Ishikawa (cell line): ENCODE results near the gene CUEDC2.

Experiments
- CEBPB ChIP-seq: IDR thresholded peaks from 2 replicates; pipeline ENCODE4 v1.6.1; 2012
- CREB1 ChIP-seq: IDR thresholded peaks from 2 replicates; pipeline ENCODE4 v1.6.1; 2012; ENCODE audit warnings: low read depth
- EP300 ChIP-seq: IDR thresholded peaks from 2 replicates; pipeline ENCODE4 v1.6.1; 2012; ENCODE audit warnings: borderline replicate concordance
- FOXM1 ChIP-seq: IDR thresholded peaks from 2 replicates; pipeline ENCODE4 v1.6.1; 2012; ENCODE audit warnings: low read depth, borderline replicate concordance
- NFIC ChIP-seq: IDR thresholded peaks from 2 replicates; pipeline ENCODE4 v1.6.1; 2012
- RAD21 ChIP-seq: IDR thresholded peaks from 2 replicates; pipeline ENCODE4 v1.6.1; 2012; ENCODE audit warnings: low read depth
- TAF1 ChIP-seq: IDR thresholded peaks from 2 replicates; pipeline ENCODE4 v1.6.1; 2012; ENCODE audit warnings: low read depth, mild to moderate bottlenecking
- TCF12 ChIP-seq: IDR thresholded peaks from 2 replicates; pipeline ENCODE4 v1.6.1; 2012; ENCODE audit warnings: low read depth
- TEAD4 ChIP-seq: IDR thresholded peaks from 2 replicates; pipeline ENCODE4 v1.6.1; 2012
- YY1 ChIP-seq: IDR thresholded peaks from 2 replicates; pipeline ENCODE4 v1.6.1; 2012; ENCODE audit warnings: low read depth
- ZBTB7A ChIP-seq: IDR thresholded peaks from 2 replicates; pipeline ENCODE4 v1.6.1; 2012; ENCODE audit warnings: low read depth
- TF ChIP-seq, protein P1 (sequence below): IDR thresholded peaks from 2 replicates; pipeline ENCODE4 v1.6.1; 2012
- TF ChIP-seq, protein P2 (sequence below): IDR thresholded peaks from 2 replicates; pipeline ENCODE4 v1.6.1; 2012; ENCODE audit warnings: low read depth, mild to moderate bottlenecking
- TF ChIP-seq, protein P3 (sequence below): IDR thresholded peaks from 2 replicates; pipeline ENCODE4 v1.6.1; 2012

DNA sequence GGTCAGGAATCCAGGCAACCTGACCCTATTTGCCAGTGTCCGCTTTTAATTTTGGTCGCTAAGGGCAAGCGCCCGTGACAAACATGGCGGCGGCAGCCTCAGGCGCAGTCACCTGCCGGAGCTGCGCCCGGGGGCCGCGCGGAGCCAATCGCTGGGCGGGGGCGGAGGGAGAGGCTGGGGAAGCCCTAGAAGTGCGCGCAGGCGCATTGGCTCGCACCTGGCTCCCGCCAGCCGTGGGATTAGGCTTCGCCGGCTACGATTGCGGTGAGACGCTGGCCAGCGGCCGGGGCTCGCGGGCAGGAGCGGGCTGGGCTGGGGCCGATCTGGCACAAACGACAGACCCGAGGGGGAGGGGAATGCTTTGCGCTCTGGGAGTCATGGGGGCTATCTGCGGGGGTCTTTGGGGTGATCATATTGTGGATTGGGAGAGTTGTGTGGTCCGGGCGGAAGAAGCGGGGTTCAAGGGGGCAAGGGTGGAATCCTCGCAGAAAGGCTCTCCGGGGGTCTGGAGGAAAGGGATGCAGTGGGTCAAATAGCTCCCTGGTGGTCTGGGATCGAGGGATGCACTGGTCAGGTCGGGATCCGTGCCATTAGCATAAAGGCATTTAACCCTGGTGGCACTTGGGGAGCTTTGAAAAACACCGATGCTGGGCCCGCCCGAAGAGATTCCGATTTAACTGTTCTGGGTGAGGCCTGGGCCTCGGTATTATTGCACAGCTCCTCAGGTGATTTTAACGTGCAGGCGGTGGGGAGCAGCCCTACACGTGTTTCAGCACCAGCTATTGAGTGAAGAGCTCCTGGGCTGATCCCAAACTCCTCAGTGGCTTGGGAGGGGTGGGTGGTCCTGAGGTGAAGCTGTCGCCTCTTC, 29.0 kb upstream of the CUEDC2 start:
- TF ChIP-seq, protein P1, sequence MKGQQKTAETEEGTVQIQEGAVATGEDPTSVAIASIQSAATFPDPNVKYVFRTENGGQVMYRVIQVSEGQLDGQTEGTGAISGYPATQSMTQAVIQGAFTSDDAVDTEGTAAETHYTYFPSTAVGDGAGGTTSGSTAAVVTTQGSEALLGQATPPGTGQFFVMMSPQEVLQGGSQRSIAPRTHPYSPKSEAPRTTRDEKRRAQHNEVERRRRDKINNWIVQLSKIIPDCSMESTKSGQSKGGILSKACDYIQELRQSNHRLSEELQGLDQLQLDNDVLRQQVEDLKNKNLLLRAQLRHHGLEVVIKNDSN = peak; percentile 97
- TF ChIP-seq TCF12 (peak; percentile 48), TAF1 (peak; percentile 66), EP300 (0 out of 2 replicates have a peak, but pooled peaks have one; percentile 7), NFIC (no peak), TEAD4 (peak; percentile 11; the same call in 1 of the 2 replicates), FOXM1 (no peak), ZBTB7A (peak; percentile 70), RAD21 (no peak), YY1 (peak; percentile 100), CEBPB (no peak), CREB1 (peak; percentile 65)
- TF ChIP-seq, protein P2, sequence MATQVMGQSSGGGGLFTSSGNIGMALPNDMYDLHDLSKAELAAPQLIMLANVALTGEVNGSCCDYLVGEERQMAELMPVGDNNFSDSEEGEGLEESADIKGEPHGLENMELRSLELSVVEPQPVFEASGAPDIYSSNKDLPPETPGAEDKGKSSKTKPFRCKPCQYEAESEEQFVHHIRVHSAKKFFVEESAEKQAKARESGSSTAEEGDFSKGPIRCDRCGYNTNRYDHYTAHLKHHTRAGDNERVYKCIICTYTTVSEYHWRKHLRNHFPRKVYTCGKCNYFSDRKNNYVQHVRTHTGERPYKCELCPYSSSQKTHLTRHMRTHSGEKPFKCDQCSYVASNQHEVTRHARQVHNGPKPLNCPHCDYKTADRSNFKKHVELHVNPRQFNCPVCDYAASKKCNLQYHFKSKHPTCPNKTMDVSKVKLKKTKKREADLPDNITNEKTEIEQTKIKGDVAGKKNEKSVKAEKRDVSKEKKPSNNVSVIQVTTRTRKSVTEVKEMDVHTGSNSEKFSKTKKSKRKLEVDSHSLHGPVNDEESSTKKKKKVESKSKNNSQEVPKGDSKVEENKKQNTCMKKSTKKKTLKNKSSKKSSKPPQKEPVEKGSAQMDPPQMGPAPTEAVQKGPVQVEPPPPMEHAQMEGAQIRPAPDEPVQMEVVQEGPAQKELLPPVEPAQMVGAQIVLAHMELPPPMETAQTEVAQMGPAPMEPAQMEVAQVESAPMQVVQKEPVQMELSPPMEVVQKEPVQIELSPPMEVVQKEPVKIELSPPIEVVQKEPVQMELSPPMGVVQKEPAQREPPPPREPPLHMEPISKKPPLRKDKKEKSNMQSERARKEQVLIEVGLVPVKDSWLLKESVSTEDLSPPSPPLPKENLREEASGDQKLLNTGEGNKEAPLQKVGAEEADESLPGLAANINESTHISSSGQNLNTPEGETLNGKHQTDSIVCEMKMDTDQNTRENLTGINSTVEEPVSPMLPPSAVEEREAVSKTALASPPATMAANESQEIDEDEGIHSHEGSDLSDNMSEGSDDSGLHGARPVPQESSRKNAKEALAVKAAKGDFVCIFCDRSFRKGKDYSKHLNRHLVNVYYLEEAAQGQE = peak; percentile 75
- TF ChIP-seq, protein P3, sequence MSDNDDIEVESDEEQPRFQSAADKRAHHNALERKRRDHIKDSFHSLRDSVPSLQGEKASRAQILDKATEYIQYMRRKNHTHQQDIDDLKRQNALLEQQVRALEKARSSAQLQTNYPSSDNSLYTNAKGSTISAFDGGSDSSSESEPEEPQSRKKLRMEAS = peak; percentile 94
